ENCODE measurements around the gene LINC00632.

GRCh38 chrX:140744085-140744484 lies 34.5 kb downstream of the LINC00632 start:
- TF ChIP-seq CTCF (IDR thresholded peaks at IDR 0.05), result no peak
- no peak for TF ChIP-seq POLR2A (IDR thresholded peaks at IDR 0.05)

Data from heart left ventricle (tissue), 13 donors.